Large intestine (tissue), 3 donors: ENCODE measurements around the gene DSTYK. TPM values are rescaled to one million over a fixed set of nuclear protein-coding genes. Genes with fewer than 3 reads are reported as not detected.

ENCODE experiments used
- DNase-seq, 2 donors: peaks; one replicate each; pipeline versions ENCODE4 v3.0.0 to v3.0.0-alpha.2; 2013
- H3K27ac ChIP-seq: one replicate; pipeline ENCODE4 v1.5.1; 2013; ENCODE audit warnings: low read length
- H3K27me3 ChIP-seq: 2 replicates; pipeline ENCODE4 v1.6.1; 2013; ENCODE audit warnings: low read length; ENCODE audit not compliant: control insufficient read depth, insufficient read depth
- H3K36me3 ChIP-seq: 2 replicates; pipeline ENCODE4 v1.6.1; 2013; ENCODE audit warnings: low read length; ENCODE audit not compliant: control insufficient read depth, insufficient read depth
- H3K4me1 ChIP-seq: one replicate; pipeline ENCODE4 v1.6.1; 2013; ENCODE audit warnings: low read length; ENCODE audit not compliant: control insufficient read depth, insufficient read depth
- H3K4me3 ChIP-seq: one replicate; pipeline ENCODE4 v1.5.1; 2013; ENCODE audit warnings: low read length
- H3K9me3 ChIP-seq: one replicate; pipeline ENCODE4 v1.6.1; 2013; ENCODE audit warnings: mild to moderate bottlenecking, low read depth, low read length, moderate library complexity; ENCODE audit not compliant: control insufficient read depth
- WGBS: methylation state at CpG from one replicate; pipeline ENCODE4 v1.1.5; 2013; ENCODE audit warnings: low lambda C conversion rate; ENCODE audit not compliant: insufficient coverage; 5-methylcytosine and 5-hydroxymethylcytosine counted together
- polyA plus RNA-seq: library from polyadenylated mRNA; unstranded; fragments of 120-200 nt; gene quantifications from one replicate; pipeline ENCODE4 v1.2.1, GENCODE V29; 2013

Gene DSTYK
- polyA plus RNA-seq, 1 donor, result 6.0 TPM

GRCh38 chr1:205216588-205216987 lies 5.1 kb upstream of the DSTYK start:
- Histone ChIP-seq H3K4me3 (no peak overlapping the region), H3K4me1 (no peaks in the 10 kb centered on the region), H3K36me3 (no peaks in the 10 kb centered on the region), H3K27me3 (no peaks in the 10 kb centered on the region), H3K27ac (no peak overlapping the region), H3K9me3 (no peaks in the 10 kb centered on the region)
- no CpG with 5 or more reads among the region's 4 CpGs for WGBS
- DNase-seq, result no peak

GRCh38 chr1:205214756-205215155 lies 3.3 kb upstream of the DSTYK start:
- no peak overlapping the region for H3K4me3 ChIP-seq
- WGBS, result no CpG with 5 or more reads among the region's 1 CpG
- peaks cover 4% of the 10 kb centered on the region for H3K4me1 ChIP-seq
- no peak overlapping the region for H3K27ac ChIP-seq
- no peak for DNase-seq
- no peaks in the 10 kb centered on the region for H3K36me3 ChIP-seq
- no peaks in the 10 kb centered on the region for H3K27me3 ChIP-seq
- H3K9me3 ChIP-seq, result no peaks in the 10 kb centered on the region

- Histone ChIP-seq H3K4me1 (peaks cover 5% of the 10 kb centered on the region), H3K27me3 (no peaks in the 10 kb centered on the region), H3K27ac (peak overlapping the region; percentile 80), H3K9me3 (no peaks in the 10 kb centered on the region), H3K4me3 (peak overlapping the region; percentile 98), H3K36me3 (no peaks in the 10 kb centered on the region)
- 43% methylated on average over 5 of the region's 13 CpGs for WGBS
- DNase-seq, result no peak
These were observed 486 bp upstream of the DSTYK start for GRCh38 chr1:205211839-205212536.

GRCh38 chr1:205210756-205211168 lies 740 bp downstream of the DSTYK start:
- Histone ChIP-seq H3K36me3 (no peaks in the 10 kb centered on the region), H3K27ac (peak overlapping the region; percentile 80), H3K4me3 (peak overlapping the region; percentile 98), H3K27me3 (no peaks in the 10 kb centered on the region), H3K9me3 (no peaks in the 10 kb centered on the region), H3K4me1 (peaks cover 5% of the 10 kb centered on the region)
- WGBS, result no CpG with 5 or more reads among the region's 31 CpGs
- no peak for DNase-seq

GRCh38 chr1:205208811-205209210 lies 2.7 kb downstream of the DSTYK start:
- Histone ChIP-seq H3K4me1 (peaks cover 5% of the 10 kb centered on the region), H3K27ac (no peak overlapping the region), H3K27me3 (no peaks in the 10 kb centered on the region), H3K4me3 (no peak overlapping the region), H3K36me3 (no peaks in the 10 kb centered on the region), H3K9me3 (no peaks in the 10 kb centered on the region)
- DNase-seq, result no peak
- no CpG with 5 or more reads among the region's 3 CpGs for WGBS

GRCh38 chr1:205205055-205205454 lies 6.4 kb downstream of the DSTYK start:
- no peak for DNase-seq
- no peak overlapping the region for H3K4me3 ChIP-seq
- peaks cover 4% of the 10 kb centered on the region for H3K4me1 ChIP-seq
- H3K9me3 ChIP-seq, result no peaks in the 10 kb centered on the region
- no peaks in the 10 kb centered on the region for H3K27me3 ChIP-seq
- H3K36me3 ChIP-seq, result no peaks in the 10 kb centered on the region
- H3K27ac ChIP-seq, result no peak overlapping the region

GRCh38 chr1:205204552-205204951 lies 7.0 kb downstream of the DSTYK start:
- no peak overlapping the region for H3K4me3 ChIP-seq
- H3K36me3 ChIP-seq, result no peaks in the 10 kb centered on the region
- H3K27ac ChIP-seq, result no peak overlapping the region
- no peaks in the 10 kb centered on the region for H3K27me3 ChIP-seq
- H3K9me3 ChIP-seq, result no peaks in the 10 kb centered on the region
- no peaks in the 10 kb centered on the region for H3K4me1 ChIP-seq
- DNase-seq, result no peak

- no peak for DNase-seq
- H3K27ac ChIP-seq, result no peak overlapping the region
- H3K4me3 ChIP-seq, result no peak overlapping the region
- H3K4me1 ChIP-seq, result no peaks in the 10 kb centered on the region
- no peaks in the 10 kb centered on the region for H3K36me3 ChIP-seq
- H3K9me3 ChIP-seq, result no peaks in the 10 kb centered on the region
- no peaks in the 10 kb centered on the region for H3K27me3 ChIP-seq
- WGBS, result 100% methylated on average over 1 of the region's 7 CpGs
These were observed 11.6 kb downstream of the DSTYK start for GRCh38 chr1:205199931-205200299.

GRCh38 chr1:205199090-205199930 lies 12.2 kb downstream of the DSTYK start:
- H3K36me3 ChIP-seq, result no peaks in the 10 kb centered on the region
- DNase-seq, result no peak
- no peaks in the 10 kb centered on the region for H3K9me3 ChIP-seq
- H3K27me3 ChIP-seq, result no peaks in the 10 kb centered on the region
- no peak overlapping the region for H3K4me3 ChIP-seq
- no peak overlapping the region for H3K27ac ChIP-seq
- no peaks in the 10 kb centered on the region for H3K4me1 ChIP-seq
- no CpG with 5 or more reads among the region's 9 CpGs for WGBS

- Histone ChIP-seq H3K4me3 (no peak overlapping the region), H3K4me1 (peaks cover 3% of the 10 kb centered on the region), H3K27me3 (no peaks in the 10 kb centered on the region), H3K9me3 (no peaks in the 10 kb centered on the region), H3K27ac (no peak overlapping the region), H3K36me3 (peaks cover 3% of the 10 kb centered on the region)
- no peak for DNase-seq
- WGBS, result no CpG with 5 or more reads among the region's 8 CpGs
These were observed 19.2 kb downstream of the DSTYK start for GRCh38 chr1:205192287-205192686.

- H3K4me1 ChIP-seq, result peaks cover 3% of the 10 kb centered on the region
- WGBS, result no CpG with 5 or more reads among the region's 2 CpGs
- H3K27ac ChIP-seq, result no peak overlapping the region
These were observed 19.9 kb downstream of the DSTYK start for GRCh38 chr1:205191622-205192021.

More at GRCh38 chr1:205191622-205192021, 19.9 kb downstream of the DSTYK start:
- no peaks in the 10 kb centered on the region for H3K9me3 ChIP-seq
- no peak for DNase-seq
- H3K27me3 ChIP-seq, result no peaks in the 10 kb centered on the region
- H3K4me3 ChIP-seq, result no peak overlapping the region
- peaks cover 7% of the 10 kb centered on the region for H3K36me3 ChIP-seq
